Panc1 (cell line): ENCODE results near the gene AGBL3. TPM values are rescaled to one million over a fixed set of nuclear protein-coding genes. Genes with fewer than 3 reads are reported as not detected.

Experiments used
- ATAC-seq: fragments of 200-7000 bp; cut with Tn5 transposase; 2 replicates; pipeline ENCODE4 v1.9.1; 2020; ENCODE audit warnings: mild to moderate bottlenecking, moderate library complexity
- BruUV-seq: library from RNA; stranded (reverse); fragments of 400-500 nt; replicated peaks from 2 replicates; lab custom pipeline; 2021; lab: Mats Ljungman, UMichigan
- CTCF ChIA-PET: fragments of 300-600 bp; sonication (Branson Sonifier 250); formaldehyde crosslinking; loops from one replicate; lab custom pipeline; 2022; ENCODE audit warnings: antibody characterized with exemption; lab: Charles Lee
- POLR2A ChIA-PET: fragments of 300-600 bp; sonication (Branson Sonifier 250); formaldehyde crosslinking; loops from one replicate; lab custom pipeline; 2022; ENCODE audit warnings: antibody characterized with exemption; lab: Charles Lee
- DNase-seq: peaks from one replicate; pipeline ENCODE4 v3.0.0-alpha.2; 2010; ENCODE audit warnings: low read depth, low spot score
- H3K27ac ChIP-seq: 2 replicates; pipeline ENCODE4 v1.5.1; 2011; ENCODE audit warnings: mild to moderate bottlenecking, low read length, inconsistent platforms
- H3K27me3 ChIP-seq: fragments of 200-500 bp; sonication (Bioruptor generic); 2 replicates; pipeline ENCODE4 v1.6.0; 2014; ENCODE audit warnings: low read length, inconsistent platforms; ENCODE audit not compliant: control insufficient read depth, insufficient read depth
- H3K36me3 ChIP-seq: fragments of 200-500 bp; sonication (Bioruptor generic); 2 replicates; pipeline ENCODE4 v1.5.1; 2014; ENCODE audit warnings: inconsistent platforms, mild to moderate bottlenecking, low read length, moderate library complexity; ENCODE audit not compliant: control insufficient read depth, insufficient read depth
- H3K4me1 ChIP-seq: 2 replicates; pipeline ENCODE4 v1.5.1; 2011; ENCODE audit warnings: inconsistent platforms, mild to moderate bottlenecking, low read length, moderate library complexity; ENCODE audit not compliant: control insufficient read depth, insufficient read depth
- H3K4me3 ChIP-seq, 2 experiments: 2 replicates each; pipeline ENCODE4 v1.5.1; 2011 to 2012; ENCODE audit warnings: low read depth in 2 of 2, low read length in 2 of 2, mild to moderate bottlenecking in 2 of 2, inconsistent platforms in 1 of 2, moderate library complexity in 1 of 2
- H3K9me3 ChIP-seq: fragments of 200-500 bp; sonication (Bioruptor generic); 2 replicates; pipeline ENCODE4 v1.5.1; 2014; ENCODE audit warnings: low read depth, mild to moderate bottlenecking, inconsistent platforms, low read length, moderate library complexity; ENCODE audit not compliant: control insufficient read depth, insufficient read depth
- CTCF ChIP-seq: fragments of 450-650 bp; IDR thresholded peaks from 2 replicates; pipeline ENCODE4 v1.5.1; 2017; ENCODE audit warnings: mild to moderate bottlenecking
- POLR2AphosphoS5 ChIP-seq: IDR thresholded peaks from 2 replicates; pipeline ENCODE4 v1.6.1; 2012; ENCODE audit warnings: mild to moderate bottlenecking, low read depth, low read length, moderate library complexity
- REST ChIP-seq, 2 experiments: IDR thresholded peaks; 2 replicates each; pipeline ENCODE4 v1.6.1; 2011 to 2012; ENCODE audit warnings: low read depth in 2 of 2, control low read depth in 1 of 2, low read length in 1 of 2, mild to moderate bottlenecking in 1 of 2, moderate library complexity in 1 of 2; ENCODE audit not compliant: insufficient read depth in 1 of 2
- SIN3A ChIP-seq: IDR thresholded peaks from 2 replicates; pipeline ENCODE4 v1.6.1; 2012; ENCODE audit warnings: low read depth, mild to moderate bottlenecking, low read length, moderate library complexity, borderline replicate concordance; ENCODE audit not compliant: insufficient read depth
- TCF7L2 ChIP-seq: IDR thresholded peaks from 2 replicates; pipeline ENCODE4 v1.6.1; 2011; ENCODE audit warnings: mild to moderate bottlenecking, low read depth, low read length, inconsistent platforms
- in situ Hi-C: cut with HindIII; loops from 2 replicates; pipeline ENCODE4 v1.10.0; 2016; ENCODE audit warnings: low sequenced_read_pairs, low pct_unique_long_range_greater_than_20kb
- intact Hi-C: fragments of 100-400 bp; cut with micrococcal nuclease; formaldehyde crosslinking; loops from one replicate; pipeline ENCODE4 v1.10.0; 2022; ENCODE audit not compliant: unreplicated experiment
- total RNA-seq: library from RNA; stranded (reverse); gene quantifications from one replicate; pipeline ENCODE4 v1.2.1, GENCODE V29; 2021; ENCODE audit not compliant: unreplicated experiment

The AGBL3 gene
- total RNA-seq, 1 experiment from 2014 or later, result 2.5 TPM

- peaks cover 7% of the 10 kb centered on the region; the same call in 1 of the 2 replicates for H3K36me3 ChIP-seq
- ATAC-seq (no peak), DNase-seq (no peak)
- peaks cover 14% of the 10 kb centered on the region for H3K4me1 ChIP-seq
- BruUV-seq, result no TSS peak
- intact Hi-C loops (loop anchor here (2.0 kb wide), 1 partner anchor 185 kb away; the partner anchor contains the start of gene CYREN), in situ Hi-C loops (no loop called here)
- ChIA-PET POLR2A (no interaction called here), CTCF (interaction anchor here (0.6 kb wide), 2 partner anchors 179 to 432 kb away, joined by 3 read pairs; no protein-coding TSS in a partner anchor)
- no peaks in the 10 kb centered on the region for H3K27me3 ChIP-seq
- no peaks in the 10 kb centered on the region for H3K9me3 ChIP-seq
- peak overlapping the region; percentile 89 for H3K27ac ChIP-seq
- TF ChIP-seq SIN3A (no peak), REST (IDR thresholded peaks at IDR 0.05; ENCODE audit: insufficient read depth in 1 of 2, low read depth in 2 of 2, low read length in 1 of 2) (no peak), CTCF (no peak), POLR2AphosphoS5 (no peak), TCF7L2 (no peak)
- H3K4me3 ChIP-seq, result peak overlapping the region; percentile 97 to 99
Measured at GRCh38 chr7:134985894-134986362, 380 bp upstream of the AGBL3 start.

GRCh38 chr7:134988161-134988560, 1.9 kb downstream of the AGBL3 start:
- DNase-seq (no peak), ATAC-seq (no peak)
- Histone ChIP-seq H3K27me3 (no peaks in the 10 kb centered on the region), H3K9me3 (no peaks in the 10 kb centered on the region), H3K36me3 (peaks cover 7% of the 10 kb centered on the region; the same call in 1 of the 2 replicates), H3K4me3 (no peak overlapping the region), H3K4me1 (peaks cover 20% of the 10 kb centered on the region), H3K27ac (no peak overlapping the region)
- CTCF ChIA-PET, result no interaction called here
- TF ChIP-seq TCF7L2 (no peak), CTCF (no peak), SIN3A (no peak), POLR2AphosphoS5 (no peak), REST (IDR thresholded peaks at IDR 0.05; ENCODE audit: insufficient read depth in 1 of 2, low read depth in 2 of 2, low read length in 1 of 2) (no peak)
- POLR2A ChIA-PET, result no interaction called here
- no TSS peak for BruUV-seq
- in situ Hi-C loops (no loop called here), intact Hi-C loops (no loop called here)
